HG03280 (cell line): ENCODE measurements around the gene PSMD9.
"Not testable (repeated sequence)": the region's sequence is repeated elsewhere in the genome, so short reads cannot be mapped to it uniquely, and the experiment has no call there.

Experiments used
- ATAC-seq: cut with Tn5 transposase; IDR thresholded peaks from one replicate; pipeline ENCODE4 v1.9.1; 2021; ENCODE audit warnings: mild to moderate bottlenecking, moderate library complexity; ENCODE audit not compliant: unreplicated experiment

The PSMD9 gene

GRCh38 chr12:121872546-121873215, 15.9 kb upstream of the PSMD9 start:
- no peak for ATAC-seq

DNA sequence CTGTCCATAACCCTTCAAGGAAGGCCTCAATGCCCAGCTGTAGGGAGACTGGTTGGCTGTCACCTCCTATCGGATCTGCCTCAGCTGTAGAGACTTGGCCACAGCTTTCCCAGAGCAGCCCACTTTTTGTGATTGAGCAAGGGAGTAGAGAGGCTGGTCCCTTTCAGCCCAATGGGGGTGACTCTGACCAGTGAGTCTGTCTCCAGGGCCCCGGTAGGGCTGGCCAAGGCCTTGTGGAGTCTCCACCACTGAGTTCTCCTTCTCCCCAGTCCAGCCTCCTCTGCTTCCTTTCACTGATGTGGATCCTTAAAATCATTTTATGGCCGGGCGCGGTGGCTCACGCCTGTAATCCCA, 15.4 kb upstream of the PSMD9 start:
- ATAC-seq: no peak

- no peak for ATAC-seq
Measured at GRCh38 chr12:121874071-121874470, 14.5 kb upstream of the PSMD9 start.

GRCh38 chr12:121875582-121875981, 13.0 kb upstream of the PSMD9 start:
- ATAC-seq: no peak

DNA sequence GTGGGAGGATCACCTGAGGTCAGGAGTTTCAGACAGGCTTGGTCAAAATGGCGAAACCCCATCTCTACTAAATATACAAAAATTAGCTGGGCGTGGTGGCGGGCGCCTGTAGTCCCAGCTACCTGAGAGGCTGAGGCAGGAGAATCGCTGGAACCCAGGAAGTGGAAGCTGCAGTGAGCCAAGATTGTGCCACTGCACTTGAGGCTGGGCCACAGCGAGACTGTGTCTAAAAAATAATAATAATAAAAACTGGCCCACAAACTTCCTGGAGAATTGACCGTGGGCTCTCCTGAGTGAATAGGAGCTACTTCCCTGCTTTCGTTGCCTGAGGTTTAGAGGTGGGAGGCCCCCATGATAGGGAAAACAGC, 12.5 kb upstream of the PSMD9 start:
- not testable (repeated sequence) for ATAC-seq

DNA sequence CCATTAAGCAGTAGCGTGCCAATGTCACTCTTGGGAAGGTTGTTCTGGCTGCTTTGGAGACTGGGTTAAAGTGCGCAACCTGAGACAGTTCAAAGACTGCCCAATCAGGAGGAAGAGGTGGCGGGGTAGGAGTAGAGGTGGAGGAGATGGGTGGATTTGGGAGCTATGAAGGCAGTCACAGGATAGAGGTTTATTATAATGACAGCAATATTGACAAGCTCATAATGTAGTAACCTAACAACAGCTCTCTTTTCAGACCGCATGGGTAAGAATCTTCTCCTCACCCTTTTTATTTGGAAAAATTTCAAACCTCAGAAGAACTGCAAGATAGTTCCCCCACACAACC, 5.3 kb upstream of the PSMD9 start:
- ATAC-seq: no peak

DNA sequence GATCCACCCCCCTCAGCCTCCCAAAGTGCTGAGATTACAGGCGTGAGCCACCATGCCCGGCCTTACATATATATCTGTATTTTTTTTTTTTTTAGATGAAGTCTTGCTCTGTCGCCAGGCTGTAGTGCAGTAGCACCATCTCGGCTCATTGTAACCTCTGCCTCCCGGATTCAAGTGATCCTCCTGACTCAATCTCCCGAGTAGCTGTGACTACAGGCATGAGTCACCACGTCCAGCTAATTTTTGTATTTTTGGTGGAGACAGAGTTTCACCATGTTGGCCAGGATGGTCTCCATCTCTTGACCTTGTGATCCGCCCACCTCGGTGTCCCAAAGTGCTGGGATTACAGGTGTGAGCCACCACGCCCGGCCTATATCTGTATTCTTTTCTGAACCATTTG, 3.5 kb upstream of the PSMD9 start:
- not testable (repeated sequence) for ATAC-seq

DNA sequence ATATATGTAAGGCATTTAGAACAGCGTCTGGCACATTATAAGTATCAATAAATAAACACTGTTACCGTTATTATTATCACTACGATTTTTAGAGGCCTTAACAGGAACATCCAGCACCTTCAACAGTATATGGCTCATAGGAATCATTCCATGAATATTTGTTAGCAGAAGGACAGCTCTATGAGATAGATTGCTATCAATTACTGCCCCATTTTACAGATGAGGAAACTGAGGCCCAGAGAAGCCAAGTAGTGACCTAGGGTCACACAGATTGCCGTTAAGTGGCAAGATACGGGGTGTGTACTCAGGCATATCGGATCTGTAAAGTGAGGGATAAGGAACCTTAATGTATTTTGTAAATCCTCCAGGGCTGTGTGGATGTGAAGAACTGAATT, 510 bp upstream of the PSMD9 start:
- no peak for ATAC-seq

DNA sequence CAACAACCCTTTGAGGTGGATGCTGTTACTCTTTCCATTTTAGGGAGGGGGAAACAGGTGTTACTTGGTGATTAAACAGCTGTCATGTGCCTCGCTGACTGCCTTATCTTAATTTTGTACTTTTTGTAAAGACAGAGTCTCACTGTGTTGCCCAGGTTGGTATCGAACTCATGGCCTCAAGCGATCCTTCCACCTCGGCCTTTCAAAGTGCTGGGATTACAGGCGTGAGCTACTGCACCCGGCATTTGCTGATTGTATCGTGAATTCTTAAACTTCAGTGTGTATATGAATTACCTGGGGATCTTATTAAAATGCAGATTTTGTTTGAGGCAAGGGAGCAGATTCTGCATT, 659 bp downstream of the PSMD9 start:
- no peak for ATAC-seq

DNA sequence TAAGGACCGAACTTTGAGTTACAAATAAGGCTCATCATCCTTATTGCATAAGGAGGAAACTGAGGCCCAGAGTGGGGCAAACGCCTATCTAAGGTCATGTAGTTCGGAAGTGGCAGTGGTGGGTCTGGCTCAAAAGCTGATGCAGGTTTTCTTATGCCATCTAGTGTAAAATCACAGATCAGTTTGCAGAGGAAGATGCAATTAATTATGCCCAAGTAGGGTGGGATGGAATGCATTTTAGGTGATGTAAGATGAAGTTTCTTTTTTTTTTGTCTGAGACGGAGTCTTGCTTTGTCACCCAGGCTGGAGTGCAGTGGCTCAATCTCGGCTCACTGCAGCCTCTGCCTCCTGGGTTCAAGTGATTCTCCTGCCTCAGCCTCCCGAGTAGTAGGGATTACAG, 1.1 kb downstream of the PSMD9 start:
- ATAC-seq: not testable (repeated sequence)

GRCh38 chr12:121892673-121893561, 4.3 kb downstream of the PSMD9 start:
- no peak for ATAC-seq

- ATAC-seq: no peak
Measured at GRCh38 chr12:121893961-121894460, 5.4 kb downstream of the PSMD9 start.

DNA sequence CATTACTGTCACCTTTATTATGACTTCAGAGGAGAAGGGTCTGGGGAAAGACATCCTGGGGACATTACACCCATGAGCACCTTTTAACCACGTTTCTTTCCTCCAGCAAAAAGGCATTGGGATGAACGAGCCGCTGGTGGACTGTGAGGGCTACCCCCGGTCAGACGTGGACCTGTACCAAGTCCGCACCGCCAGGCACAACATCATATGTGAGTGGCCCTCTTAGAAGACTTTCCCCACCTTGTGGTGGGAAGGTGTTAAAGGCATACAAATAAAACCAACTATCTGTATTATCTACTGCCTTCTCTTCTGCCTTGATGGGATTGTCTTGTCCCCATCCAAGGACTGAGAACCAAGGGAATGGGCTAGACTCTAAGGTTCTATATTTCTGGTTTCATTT, 6.0 kb downstream of the PSMD9 start:
- ATAC-seq: no peak

- no peak for ATAC-seq
Measured at GRCh38 chr12:121898287-121898686, 9.7 kb downstream of the PSMD9 start.

DNA sequence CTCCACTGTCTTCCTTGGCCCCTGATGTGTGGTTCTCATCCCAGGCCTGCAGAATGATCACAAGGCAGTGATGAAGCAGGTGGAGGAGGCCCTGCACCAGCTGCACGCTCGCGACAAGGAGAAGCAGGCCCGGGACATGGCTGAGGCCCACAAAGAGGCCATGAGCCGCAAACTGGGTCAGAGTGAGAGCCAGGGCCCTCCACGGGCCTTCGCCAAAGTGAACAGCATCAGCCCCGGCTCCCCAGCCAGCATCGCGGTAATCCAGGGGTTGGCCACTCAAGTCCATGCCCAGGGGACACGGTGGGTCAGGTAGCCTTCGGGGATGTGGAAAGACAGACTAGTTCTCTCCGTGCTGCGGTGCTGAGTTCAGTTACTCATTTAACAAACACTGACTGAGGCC, 11.0 kb downstream of the PSMD9 start:
- no peak for ATAC-seq

GRCh38 chr12:121903202-121903601, 14.6 kb downstream of the PSMD9 start:
- no peak for ATAC-seq

GRCh38 chr12:121905746-121906145, 17.2 kb downstream of the PSMD9 start:
- no peak for ATAC-seq

DNA sequence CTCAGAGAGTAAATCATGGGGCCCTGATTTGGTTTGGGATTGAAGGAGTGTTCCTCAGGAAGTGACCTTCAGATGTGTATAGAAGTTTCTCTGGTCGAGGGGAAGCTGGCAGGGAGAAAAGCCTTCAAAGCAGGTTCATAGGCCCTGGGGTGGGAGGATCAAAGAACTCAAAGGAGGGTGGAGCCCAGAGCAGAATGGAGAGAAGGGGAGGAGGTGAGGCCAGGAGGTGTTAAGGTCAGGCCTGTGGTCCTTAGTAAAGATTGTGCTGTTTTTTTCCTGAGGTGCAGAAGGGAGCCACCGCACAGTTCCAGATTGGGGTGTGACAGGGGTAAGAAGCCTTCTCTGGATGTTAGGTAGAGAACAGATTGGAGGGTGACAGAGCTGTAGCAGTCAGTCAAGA, 20.1 kb downstream of the PSMD9 start:
- no peak for ATAC-seq

DNA sequence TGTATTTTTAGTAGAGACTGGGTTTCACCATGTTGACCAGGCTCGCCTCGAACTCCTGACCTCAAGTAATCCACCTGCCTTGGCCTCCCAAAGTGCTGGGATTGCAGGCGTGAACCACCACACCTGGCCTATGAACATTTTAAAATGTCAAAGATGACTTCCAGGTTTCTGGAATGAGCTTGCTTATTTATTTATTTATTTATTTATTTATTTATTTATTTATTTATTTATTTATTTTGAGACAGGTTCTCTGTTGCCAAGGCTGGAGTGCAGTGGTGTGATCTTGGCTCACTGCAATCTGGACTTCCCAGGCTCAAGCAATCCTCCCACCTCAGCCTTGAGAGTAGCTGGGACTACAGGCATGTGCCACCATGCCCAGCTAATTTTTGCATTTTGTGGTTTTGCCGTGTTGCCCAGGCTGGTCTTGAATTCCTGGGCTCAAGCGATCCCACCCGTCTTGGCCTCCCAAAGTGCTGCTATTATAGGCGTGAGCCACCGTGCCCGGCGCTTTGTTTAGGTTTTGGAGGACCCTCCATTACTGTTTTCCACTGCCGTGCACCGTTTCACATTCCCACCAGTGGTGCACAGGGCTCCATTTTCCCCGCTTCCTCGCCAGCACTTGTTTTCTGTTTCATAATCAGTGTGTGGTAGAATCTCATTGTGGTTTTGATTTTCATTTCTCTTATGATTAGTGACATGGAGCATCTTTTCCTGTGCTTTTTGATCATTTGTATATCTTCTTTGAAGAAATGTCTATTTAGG, 23.4 kb downstream of the PSMD9 start:
- no peak for ATAC-seq

DNA sequence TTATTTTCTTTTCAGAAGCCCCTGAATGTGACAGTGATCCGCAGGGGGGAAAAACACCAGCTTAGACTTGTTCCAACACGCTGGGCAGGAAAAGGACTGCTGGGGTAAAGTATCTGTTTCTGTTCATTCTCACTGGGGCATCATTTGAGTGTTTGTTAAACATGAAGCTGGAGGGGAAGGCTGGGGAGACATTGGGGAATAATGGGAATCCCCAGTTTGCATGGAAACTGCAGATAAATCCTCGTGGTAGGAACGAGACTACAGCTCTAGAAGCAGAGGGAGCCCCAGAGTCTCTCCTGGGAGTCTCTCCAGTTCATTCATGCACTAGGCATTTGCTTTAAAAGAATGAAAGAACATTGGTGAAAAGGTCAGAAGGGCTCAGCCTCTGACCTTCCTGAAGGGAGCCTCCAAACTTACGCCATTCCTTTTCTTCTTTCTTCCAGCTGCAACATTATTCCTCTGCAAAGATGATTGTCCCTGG, 27.3 kb downstream of the PSMD9 start:
- ATAC-seq: no peak

DNA sequence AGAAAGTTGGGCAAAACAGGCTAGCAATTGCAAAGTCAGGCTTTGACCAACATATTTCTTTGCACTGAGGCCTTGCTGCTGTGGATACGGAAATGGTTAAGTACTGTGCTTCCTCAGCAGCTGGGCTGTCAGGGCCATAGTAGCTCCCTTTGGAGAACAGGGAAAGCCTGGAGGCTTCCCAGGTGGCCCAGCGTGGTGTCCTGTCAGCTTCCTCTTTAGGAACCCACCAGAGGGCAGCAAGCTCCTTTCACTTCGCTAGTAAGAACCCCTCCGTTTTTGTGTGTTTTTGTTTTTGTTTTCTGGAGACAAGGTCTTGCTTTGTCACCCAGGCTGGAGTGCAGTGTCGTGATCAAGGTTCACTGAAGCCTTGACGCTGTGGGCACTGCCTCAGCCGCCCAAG, 28.1 kb downstream of the PSMD9 start:
- no peak for ATAC-seq
